GM10266 (cell line): ENCODE data around the gene TSPEAR.
"Not testable (repeated sequence)": the region's sequence is repeated elsewhere in the genome, so short reads cannot be mapped to it uniquely, and the experiment has no call there.

ENCODE experiments used
- DNase-seq: peaks from one replicate; pipeline ENCODE4 v3.0.0; 2012; ENCODE audit errors: extremely low spot score
- CTCF ChIP-seq: IDR thresholded peaks from 2 replicates; pipeline ENCODE4 v1.5.1; 2012; ENCODE audit warnings: mild to moderate bottlenecking, low read depth; ENCODE audit not compliant: control insufficient read depth, insufficient read depth; ENCODE audit errors: missing control alignments

Gene TSPEAR

GRCh38 chr21:44556879-44557278 is 154.5 kb downstream of the TSPEAR start:
- DNase-seq = no peak
- no peak for TF ChIP-seq CTCF

- TF ChIP-seq CTCF = no peak
- no peak for DNase-seq
These were observed 156.0 kb downstream of the TSPEAR start for GRCh38 chr21:44555200-44555875.

- TF ChIP-seq CTCF = no peak
- DNase-seq = no peak
These were observed 158.7 kb downstream of the TSPEAR start for GRCh38 chr21:44552681-44553080.

- DNase-seq = no peak
- no peak for TF ChIP-seq CTCF
These were observed 159.2 kb downstream of the TSPEAR start for GRCh38 chr21:44552136-44552535.

GRCh38 chr21:44551340-44551961 is 159.9 kb downstream of the TSPEAR start, which contains the start of gene KRTAP10-2:
KRTAP10-2 (minus strand) TSS chr21:44551505; CDS start chr21:44551458, 47 bp downstream.
- no peak for TF ChIP-seq CTCF
- no peak for DNase-seq

- DNase-seq = no peak
- no peak for TF ChIP-seq CTCF
These were observed 160.6 kb downstream of the TSPEAR start for GRCh38 chr21:44550807-44551206.

GRCh38 chr21:44550285-44550684 is 161.1 kb downstream of the TSPEAR start:
- DNase-seq = not testable (repeated sequence)
